Uterus (tissue), 4 donors: ENCODE results near the gene ATP13A2. TPM values are rescaled to one million over a fixed set of nuclear protein-coding genes. Genes with fewer than 3 reads are reported as not detected.

ENCODE experiments used
- DNase-seq, 2 donors: peaks; one replicate each; pipeline ENCODE4 v3.0.0-alpha.2; 2019 to 2020
- H3K27ac ChIP-seq, 2 donors: fragments of 200-600 bp; sonication (generic); 1 replicate in 1 of 2; 2 replicates in 1 of 2; pipeline ENCODE4 v1.5.1; 2016 to 2018
- H3K27me3 ChIP-seq, 2 donors: fragments of 200-600 bp; sonication (generic); one replicate each; pipeline ENCODE4 v1.5.1; 2018 to 2019; ENCODE audit warnings: control low read depth in 1 of 2
- H3K36me3 ChIP-seq, 2 donors: fragments of 200-600 bp; sonication (generic); one replicate each; pipeline ENCODE4 v1.5.1; 2019; ENCODE audit warnings: control low read depth in 1 of 2
- H3K4me1 ChIP-seq, 2 donors: fragments of 200-600 bp; sonication (generic); one replicate each; pipeline ENCODE4 v1.5.1; 2018 to 2019; ENCODE audit warnings: control low read depth in 1 of 2
- H3K4me3 ChIP-seq, 2 donors: fragments of 200-600 bp; sonication (generic); 1 replicate in 1 of 2; 2 replicates in 1 of 2; pipeline ENCODE4 v1.5.1; 2018 to 2019; ENCODE audit warnings: mild to moderate bottlenecking in 1 of 2
- H3K9me3 ChIP-seq, 2 donors: fragments of 200-600 bp; sonication (generic); one replicate each; pipeline ENCODE4 v1.5.1; 2019; ENCODE audit warnings: control low read depth in 1 of 2
- CTCF ChIP-seq, 4 experiments: fragments of 200-600 bp in 2 of 4; fragments of 450-650 bp in 2 of 4; sonication (generic) in 2 of 4; IDR thresholded peaks; one replicate each; pipeline ENCODE4 v1.5.1; 2016 to 2019; ENCODE audit warnings: antibody characterized with exemption in 4 of 4, mild to moderate bottlenecking in 2 of 4, moderate library complexity in 1 of 4
- POLR2A ChIP-seq, 2 donors: fragments of 450-650 bp; IDR thresholded peaks; one replicate each; pipeline ENCODE4 v1.6.1; 2016; ENCODE audit warnings: antibody characterized with exemption in 2 of 2, mild to moderate bottlenecking in 1 of 2, moderate library complexity in 1 of 2
- intact Hi-C: fragments of 100-400 bp; cut with DNase I; formaldehyde crosslinking; loops from one replicate; pipeline ENCODE4 v1.15.1; 2023; ENCODE audit warnings: low total_unique reads
- total RNA-seq, 4 donors: library from RNA; depleted of rRNA in 3 of 4; stranded (reverse); fragments of >200 nt in 3 of 4; gene quantifications; one replicate each; pipeline versions ENCODE4 v1.1.0 to v1.2.4, GENCODE V29; 2014 to 2023
- donor health status: DM: yes; HTN: yes; CAD: no.

Gene ATP13A2
- total RNA-seq, 4 donors from 2014 or later: 8.5 to 31.4 (median 19.7) TPM

DNA sequence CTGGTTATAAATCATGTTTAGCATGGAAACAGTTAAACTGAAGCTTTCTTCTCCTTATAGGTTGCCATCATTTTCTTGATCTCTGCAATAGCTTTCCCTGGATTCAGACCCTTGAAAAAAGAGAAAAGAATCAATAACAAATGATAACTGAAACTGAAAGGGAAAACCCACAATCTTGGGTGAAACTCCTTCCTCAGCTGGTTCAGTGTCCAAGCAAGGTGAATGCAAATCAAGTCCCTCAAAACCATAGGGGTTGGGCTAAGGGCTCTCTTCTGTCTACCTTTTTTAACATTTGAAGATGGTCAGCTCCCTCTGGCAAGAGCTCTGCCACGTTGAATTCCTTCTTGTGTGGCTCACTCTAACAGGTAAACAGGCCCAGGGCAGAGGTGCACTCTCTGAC lies 7.1 kb upstream of the ATP13A2 start:
- no peaks in the 10 kb centered on the region for H3K4me1 ChIP-seq
- no peak overlapping the region for H3K4me3 ChIP-seq
- no peaks in the 10 kb centered on the region for H3K36me3 ChIP-seq
- TF ChIP-seq POLR2A (IDR thresholded peaks at IDR 0.05) (no peak), CTCF (IDR thresholded peaks at IDR 0.05) (no peak)
- intact Hi-C loops: no loop called here
- H3K27me3 ChIP-seq: no peaks in the 10 kb centered on the region
- no peaks in the 10 kb centered on the region for H3K9me3 ChIP-seq
- DNase-seq: no peak
- no peak overlapping the region for H3K27ac ChIP-seq

GRCh38 chr1:17017435-17017834 lies 5.7 kb upstream of the ATP13A2 start:
- Histone ChIP-seq H3K4me3 (no peak overlapping the region), H3K27ac (no peak overlapping the region), H3K36me3 (no peaks in the 10 kb centered on the region), H3K4me1 (peaks cover 0 to under 1% of the 10 kb centered on the region in 2 donors), H3K27me3 (no peaks in the 10 kb centered on the region), H3K9me3 (no peaks in the 10 kb centered on the region)
- no peak for TF ChIP-seq POLR2A (IDR thresholded peaks at IDR 0.05)
- no peak for TF ChIP-seq CTCF (IDR thresholded peaks at IDR 0.05)
- intact Hi-C loops: no loop called here
- DNase-seq: no peak

DNA sequence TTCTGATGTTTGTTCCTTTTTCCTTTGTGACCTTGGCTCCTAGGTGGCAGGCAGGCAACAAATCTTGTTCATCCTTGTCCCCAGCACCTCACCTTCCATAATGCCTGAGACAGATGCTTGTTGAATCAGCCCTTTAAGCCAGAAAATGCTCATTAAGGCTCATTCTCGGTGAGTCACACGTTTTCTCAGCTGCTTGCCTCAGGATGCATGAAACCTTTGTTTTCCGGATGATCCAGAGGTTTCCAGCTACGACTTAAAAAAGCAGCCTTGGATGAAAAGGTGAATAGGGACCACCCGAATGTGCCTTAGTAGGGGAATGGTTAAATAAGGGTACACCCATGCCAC lies 4.6 kb upstream of the ATP13A2 start:
- TF ChIP-seq POLR2A (IDR thresholded peaks at IDR 0.05) (no peak), CTCF (IDR thresholded peaks at IDR 0.05) (no peak)
- Histone ChIP-seq H3K27ac (no peak overlapping the region), H3K36me3 (no peaks in the 10 kb centered on the region), H3K4me3 (no peak overlapping the region), H3K9me3 (no peaks in the 10 kb centered on the region), H3K27me3 (no peaks in the 10 kb centered on the region), H3K4me1 (peaks cover 0 to 9% of the 10 kb centered on the region in 2 donors)
- intact Hi-C loops: no loop called here
- no peak for DNase-seq

DNA sequence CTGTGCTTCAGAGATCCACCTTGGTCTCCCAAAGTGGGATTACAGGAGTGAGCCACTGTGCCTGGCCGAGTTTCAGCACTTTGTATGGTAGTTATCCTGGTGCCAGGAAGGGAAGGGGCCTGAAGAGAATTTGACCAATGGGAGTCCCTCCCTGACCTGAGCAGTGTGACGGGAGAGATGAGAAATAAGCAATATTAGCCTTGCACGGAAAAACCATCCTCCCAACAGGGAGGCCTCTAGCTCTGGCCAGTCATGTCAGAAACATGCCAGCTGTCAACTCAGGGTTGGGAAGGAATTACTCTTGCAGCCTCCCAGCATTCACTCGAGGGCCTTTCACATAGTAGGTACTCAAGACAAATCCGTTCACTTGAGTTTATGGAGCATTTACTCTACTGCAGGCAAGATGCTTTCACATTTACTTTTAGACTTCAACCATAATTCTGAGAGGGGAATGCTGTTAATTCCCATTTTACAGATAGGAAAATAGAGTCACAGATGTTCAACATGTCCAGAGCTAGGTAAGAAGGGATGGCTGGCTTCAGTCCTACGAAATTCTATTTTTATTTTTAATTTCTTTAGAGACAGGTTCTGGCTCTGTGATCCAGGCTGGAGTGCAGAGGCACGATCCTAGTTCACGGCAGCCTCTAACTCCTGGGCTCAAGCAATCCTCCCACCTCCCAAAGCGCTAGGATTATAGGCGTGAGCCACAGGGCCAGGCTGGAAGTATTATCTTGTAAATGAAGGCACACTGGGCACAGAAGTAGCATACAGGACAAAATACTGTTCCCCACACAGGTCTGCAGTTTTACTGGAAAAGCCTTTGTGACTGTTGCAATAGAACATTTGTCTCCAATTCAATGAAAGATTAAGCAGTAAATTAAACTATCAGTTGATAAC lies 3.2 kb upstream of the ATP13A2 start:
- no peak overlapping the region for H3K27ac ChIP-seq
- no peaks in the 10 kb centered on the region for H3K9me3 ChIP-seq
- H3K4me1 ChIP-seq: peaks cover 0 to 18% of the 10 kb centered on the region in 2 donors
- no peak overlapping the region for H3K4me3 ChIP-seq
- H3K36me3 ChIP-seq: no peaks in the 10 kb centered on the region
- no peak for DNase-seq
- H3K27me3 ChIP-seq: no peaks in the 10 kb centered on the region
- intact Hi-C loops: no loop called here
- TF ChIP-seq POLR2A (IDR thresholded peaks at IDR 0.05) (no peak), CTCF (IDR thresholded peaks at IDR 0.05) (no peak)

GRCh38 chr1:17013491-17014320 lies 2.0 kb upstream of the ATP13A2 start:
- no peaks in the 10 kb centered on the region for H3K36me3 ChIP-seq
- peaks cover 0 to 18% of the 10 kb centered on the region in 2 donors for H3K4me1 ChIP-seq
- H3K27ac ChIP-seq: no peak overlapping the region
- no peak overlapping the region for H3K4me3 ChIP-seq
- no peaks in the 10 kb centered on the region for H3K27me3 ChIP-seq
- TF ChIP-seq POLR2A (IDR thresholded peaks at IDR 0.05) (no peak), CTCF (IDR thresholded peaks at IDR 0.05) (no peak)
- no peaks in the 10 kb centered on the region for H3K9me3 ChIP-seq
- intact Hi-C loops: no loop called here
- DNase-seq: peak in 1 of 2 donors; percentile 5
